ENCODE measurements around the gene NDFIP1. TPM values are rescaled to one million over a fixed set of nuclear protein-coding genes. Genes with fewer than 3 reads are reported as not detected.
A peak's percentile ranks its signal among the peaks of the same experiment; 100 is the strongest.

The NDFIP1 gene, protein sequence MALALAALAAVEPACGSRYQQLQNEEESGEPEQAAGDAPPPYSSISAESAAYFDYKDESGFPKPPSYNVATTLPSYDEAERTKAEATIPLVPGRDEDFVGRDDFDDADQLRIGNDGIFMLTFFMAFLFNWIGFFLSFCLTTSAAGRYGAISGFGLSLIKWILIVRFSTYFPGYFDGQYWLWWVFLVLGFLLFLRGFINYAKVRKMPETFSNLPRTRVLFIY
- total RNA-seq: 52.1 and 54.3 TPM in 2 replicates

DNA sequence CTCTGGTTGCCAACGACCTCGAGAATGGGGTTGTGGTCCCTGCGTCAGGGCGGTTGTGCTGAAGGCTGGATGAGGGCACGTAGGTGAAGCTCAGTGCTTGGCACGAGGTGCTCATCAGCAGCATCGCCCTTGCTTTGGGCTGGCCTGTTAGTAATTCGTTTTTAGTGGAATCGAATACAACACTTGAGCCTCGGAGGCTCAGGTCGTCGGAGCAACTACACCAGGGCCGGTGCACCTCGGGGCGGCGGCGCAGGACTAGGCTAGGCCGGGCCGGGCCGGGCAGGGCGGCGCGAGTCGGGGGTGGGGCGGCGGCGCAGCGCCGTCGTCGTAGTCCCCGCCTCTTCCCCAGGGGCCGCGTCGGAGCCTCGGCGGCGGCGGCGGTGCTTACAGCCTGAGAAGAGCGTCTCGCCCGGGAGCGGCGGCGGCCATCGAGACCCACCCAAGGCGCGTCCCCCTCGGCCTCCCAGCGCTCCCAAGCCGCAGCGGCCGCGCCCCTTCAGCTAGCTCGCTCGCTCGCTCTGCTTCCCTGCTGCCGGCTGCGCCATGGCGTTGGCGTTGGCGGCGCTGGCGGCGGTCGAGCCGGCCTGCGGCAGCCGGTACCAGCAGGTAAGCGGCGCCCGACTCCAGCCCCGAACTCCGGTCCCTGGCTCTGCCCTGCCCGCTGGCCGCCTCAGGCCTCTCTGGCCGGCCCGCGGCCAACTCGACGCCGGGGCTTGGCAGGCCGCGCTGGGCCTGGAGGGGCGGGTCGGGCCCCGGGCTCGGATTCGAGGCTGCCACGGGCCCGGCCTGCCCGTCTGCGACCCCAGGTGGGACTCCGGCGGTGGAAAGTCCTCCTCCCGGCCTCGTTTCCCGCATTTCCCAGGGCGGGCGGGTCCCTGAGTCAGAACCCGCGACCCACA is at the start of gene NDFIP1:
Gene NDFIP1 (plus strand): TSS at position 348 of the 899 bp plus-strand sequence. CDS start 196 bp downstream, at position 544.
- no peak for DNase-seq (ENCODE audit: low read depth)
- TF ChIP-seq, protein P1, sequence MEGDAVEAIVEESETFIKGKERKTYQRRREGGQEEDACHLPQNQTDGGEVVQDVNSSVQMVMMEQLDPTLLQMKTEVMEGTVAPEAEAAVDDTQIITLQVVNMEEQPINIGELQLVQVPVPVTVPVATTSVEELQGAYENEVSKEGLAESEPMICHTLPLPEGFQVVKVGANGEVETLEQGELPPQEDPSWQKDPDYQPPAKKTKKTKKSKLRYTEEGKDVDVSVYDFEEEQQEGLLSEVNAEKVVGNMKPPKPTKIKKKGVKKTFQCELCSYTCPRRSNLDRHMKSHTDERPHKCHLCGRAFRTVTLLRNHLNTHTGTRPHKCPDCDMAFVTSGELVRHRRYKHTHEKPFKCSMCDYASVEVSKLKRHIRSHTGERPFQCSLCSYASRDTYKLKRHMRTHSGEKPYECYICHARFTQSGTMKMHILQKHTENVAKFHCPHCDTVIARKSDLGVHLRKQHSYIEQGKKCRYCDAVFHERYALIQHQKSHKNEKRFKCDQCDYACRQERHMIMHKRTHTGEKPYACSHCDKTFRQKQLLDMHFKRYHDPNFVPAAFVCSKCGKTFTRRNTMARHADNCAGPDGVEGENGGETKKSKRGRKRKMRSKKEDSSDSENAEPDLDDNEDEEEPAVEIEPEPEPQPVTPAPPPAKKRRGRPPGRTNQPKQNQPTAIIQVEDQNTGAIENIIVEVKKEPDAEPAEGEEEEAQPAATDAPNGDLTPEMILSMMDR (IDR thresholded peaks at IDR 0.05; ENCODE audit: insufficient read depth, low read length, poor library complexity, severe bottlenecking): no peak
- Histone ChIP-seq H3K27me3 (ENCODE audit: control insufficient read depth, insufficient read depth, low read length) (no peaks in the 10 kb centered on the region), H3K36me3 (ENCODE audit: control insufficient read depth, insufficient read depth, low read length) (no peaks in the 10 kb centered on the region), H3K4me3 (ENCODE audit: low read depth, low read length) (peak within 1 kb of the TSS; percentile 75)

DNA sequence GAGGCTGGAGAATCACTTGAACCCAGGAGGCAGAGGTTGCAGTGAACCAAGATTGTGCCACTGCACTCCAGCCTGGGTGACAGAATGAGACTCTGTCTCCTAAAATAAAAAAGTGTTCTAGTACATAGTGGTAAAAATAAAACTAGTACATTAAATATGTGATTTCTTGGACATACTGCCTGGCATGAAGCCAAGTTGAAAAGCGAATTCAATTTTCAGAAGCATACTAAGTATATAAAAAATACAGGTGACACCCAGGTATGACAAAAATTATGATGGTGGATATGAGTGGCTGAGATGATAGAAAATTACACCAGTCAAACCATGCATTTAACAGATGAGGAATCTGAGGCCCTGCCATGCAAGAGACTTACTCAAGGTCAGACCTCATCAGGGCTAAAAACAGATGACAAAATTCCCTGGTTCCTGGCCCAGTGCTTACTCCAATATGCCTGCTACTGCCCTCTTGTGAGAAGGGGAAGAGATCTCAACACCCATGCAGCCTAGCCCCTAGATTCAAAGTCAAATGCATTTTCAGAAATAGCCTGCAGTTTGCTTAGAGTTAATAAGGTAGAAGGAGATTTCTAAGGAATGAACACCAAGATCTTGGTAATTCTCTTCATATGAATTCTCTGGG is 49.2 kb upstream of the NDFIP1 start:
- H3K4me3 ChIP-seq (ENCODE audit: low read depth, low read length): no peak overlapping the region

DNA sequence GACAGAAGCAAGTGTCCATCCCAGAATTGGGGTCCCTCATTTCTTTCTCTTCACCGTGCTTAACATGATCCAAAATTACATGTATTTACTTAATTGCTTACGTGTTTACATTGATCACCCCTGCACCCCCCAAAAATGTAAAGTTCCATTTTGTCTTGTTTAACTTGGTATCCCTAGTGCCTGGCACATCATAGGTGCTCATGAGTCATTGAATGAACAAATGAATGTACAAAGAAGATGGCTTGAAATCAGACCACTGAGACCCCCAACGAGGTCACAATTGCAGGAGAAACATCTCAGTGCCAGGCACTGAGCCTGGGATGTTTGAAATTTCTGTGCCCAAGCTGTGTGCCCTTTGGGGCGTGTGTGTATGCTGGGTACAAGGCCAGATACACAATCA is 45.2 kb upstream of the NDFIP1 start:
- Histone ChIP-seq H3K4me3 (ENCODE audit: low read depth, low read length) (no peak overlapping the region), H3K27me3 (ENCODE audit: control insufficient read depth, insufficient read depth, low read length) (no peaks in the 10 kb centered on the region), H3K36me3 (ENCODE audit: control insufficient read depth, insufficient read depth, low read length) (no peaks in the 10 kb centered on the region)
- TF ChIP-seq, protein P1 (IDR thresholded peaks at IDR 0.05; ENCODE audit: insufficient read depth, low read length, poor library complexity, severe bottlenecking): no peak
- no peak for DNase-seq (ENCODE audit: low read depth)

More for the DNA sequence above, 49.2 kb upstream of the NDFIP1 start:
- Histone ChIP-seq H3K36me3 (ENCODE audit: control insufficient read depth, insufficient read depth, low read length) (no peaks in the 10 kb centered on the region), H3K27me3 (ENCODE audit: control insufficient read depth, insufficient read depth, low read length) (no peaks in the 10 kb centered on the region)
- DNase-seq (ENCODE audit: low read depth): no peak
- TF ChIP-seq, protein P1 (IDR thresholded peaks at IDR 0.05; ENCODE audit: insufficient read depth, low read length, poor library complexity, severe bottlenecking): no peak

DNA sequence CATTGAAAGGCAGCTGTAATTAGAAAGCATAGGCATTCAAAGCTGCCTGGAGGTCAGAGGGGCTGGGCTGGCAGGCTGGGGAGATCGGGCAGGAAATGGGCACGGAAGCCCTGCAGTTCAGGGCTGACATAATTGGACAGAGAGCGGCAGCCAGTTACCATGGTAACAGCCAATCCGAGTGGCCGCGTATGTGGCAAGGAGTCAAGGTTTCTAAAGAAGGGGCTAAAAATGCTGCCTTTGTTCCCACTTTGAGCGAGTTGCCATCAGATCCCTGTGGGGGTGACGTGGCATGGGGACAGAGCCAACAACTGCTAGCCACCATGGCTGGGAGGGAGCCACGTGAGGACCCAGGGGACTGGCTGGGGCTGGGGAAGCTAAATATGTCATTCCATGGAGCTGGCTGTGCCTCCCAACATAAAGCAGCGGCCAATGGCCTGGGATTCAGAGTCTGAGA is 44.7 kb upstream of the NDFIP1 start:
- no peak for DNase-seq (ENCODE audit: low read depth)
- Histone ChIP-seq H3K36me3 (ENCODE audit: control insufficient read depth, insufficient read depth, low read length) (no peaks in the 10 kb centered on the region), H3K4me3 (ENCODE audit: low read depth, low read length) (no peak overlapping the region), H3K27me3 (ENCODE audit: control insufficient read depth, insufficient read depth, low read length) (no peaks in the 10 kb centered on the region)
- TF ChIP-seq, protein P1 (IDR thresholded peaks at IDR 0.05; ENCODE audit: insufficient read depth, low read length, poor library complexity, severe bottlenecking): no peak

DNA sequence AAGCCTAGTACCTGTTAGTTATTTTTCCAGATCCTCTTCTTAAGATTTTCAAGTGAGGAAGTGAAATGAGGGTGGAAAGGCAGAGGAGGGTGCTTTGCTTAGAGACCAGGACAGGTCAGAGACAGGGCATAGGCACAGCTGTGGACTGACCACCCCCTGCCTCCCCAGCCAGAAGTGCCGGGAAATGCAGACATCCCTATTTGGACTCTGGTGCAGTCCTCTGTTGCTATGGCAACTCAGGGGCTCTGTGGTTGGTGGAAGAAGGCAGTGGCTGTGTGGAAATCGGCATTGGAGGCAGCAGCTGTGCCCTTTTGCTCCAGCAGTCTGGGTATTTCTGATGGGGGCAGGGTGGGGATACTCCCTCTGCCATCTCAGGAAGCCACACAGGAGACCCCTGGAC is 43.3 kb upstream of the NDFIP1 start:
- TF ChIP-seq, protein P1 (IDR thresholded peaks at IDR 0.05; ENCODE audit: insufficient read depth, low read length, poor library complexity, severe bottlenecking): no peak
- DNase-seq (ENCODE audit: low read depth): no peak
- no peaks in the 10 kb centered on the region for H3K36me3 ChIP-seq (ENCODE audit: control insufficient read depth, insufficient read depth, low read length)
- H3K27me3 ChIP-seq (ENCODE audit: control insufficient read depth, insufficient read depth, low read length): peaks cover 2% of the 10 kb centered on the region
- no peak overlapping the region for H3K4me3 ChIP-seq (ENCODE audit: low read depth, low read length)

Data from kidney epithelial cell (primary cell).